NCI-H774 (cell line): ENCODE data around the gene SERINC4.
"Not testable (repeated sequence)": the region's sequence is repeated elsewhere in the genome, so short reads cannot be mapped to it uniquely, and the experiment has no call there.

Experiments used
- DNase-seq: peaks from one replicate; lab custom pipeline; 2025; lab: John Stamatoyannopoulos, UW

SERINC4 gene

GRCh38 chr15:43799945-43800285 lies at the start of gene SERINC4:
Gene SERINC4, minus strand, starts transcription at chr15:43800220. Its CDS starts 234 bp downstream, at chr15:43799986.
- DNase-seq, result no peak

- no peak for DNase-seq
Observed at GRCh38 chr15:43845421-43845820, 45.4 kb upstream of the SERINC4 start.

GRCh38 chr15:43832485-43832884 lies 32.5 kb upstream of the SERINC4 start:
- DNase-seq, result not testable (repeated sequence)

GRCh38 chr15:43831519-43832052 lies 31.6 kb upstream of the SERINC4 start:
- DNase-seq, result not testable (repeated sequence)

- not testable (repeated sequence) for DNase-seq
Observed at GRCh38 chr15:43830691-43831275, 30.8 kb upstream of the SERINC4 start.

- DNase-seq, result not testable (repeated sequence)
Observed at GRCh38 chr15:43829951-43830540, 30.0 kb upstream of the SERINC4 start.

GRCh38 chr15:43828061-43828657 lies 28.1 kb upstream of the SERINC4 start:
- DNase-seq, result no peak

GRCh38 chr15:43826508-43827341 lies 26.7 kb upstream of the SERINC4 start, which contains the start of gene WDR76:
Gene WDR76, plus strand, starts transcription at chr15:43827002. Its CDS starts 31 bp downstream, at chr15:43827033.
- DNase-seq, result peak; percentile 83

- DNase-seq, result no peak
Observed at GRCh38 chr15:43826029-43826507, 26.0 kb upstream of the SERINC4 start.

GRCh38 chr15:43825305-43825704 lies 25.3 kb upstream of the SERINC4 start:
- not testable (repeated sequence) for DNase-seq

GRCh38 chr15:43824302-43825246 lies 24.6 kb upstream of the SERINC4 start, which contains the start of gene MFAP1:
Gene MFAP1, minus strand, starts transcription at chr15:43824690. Its CDS starts 121 bp downstream, at chr15:43824569.
- DNase-seq, result peak; percentile 96

GRCh38 chr15:43821505-43821904 lies 21.5 kb upstream of the SERINC4 start:
- DNase-seq, result no peak

GRCh38 chr15:43815064-43815463 lies 15.0 kb upstream of the SERINC4 start:
- DNase-seq, result not testable (repeated sequence)

GRCh38 chr15:43808960-43809678 lies 9.1 kb upstream of the SERINC4 start:
- DNase-seq, result no peak

- no peak for DNase-seq
Observed at GRCh38 chr15:43808435-43808950, 8.5 kb upstream of the SERINC4 start.

GRCh38 chr15:43802676-43803075 lies 2.7 kb upstream of the SERINC4 start:
- DNase-seq, result not testable (repeated sequence)

- DNase-seq, result peak; percentile 83
Observed at GRCh38 chr15:43800286-43801141, 494 bp upstream of the SERINC4 start, which contains the start of gene HYPK. Gene HYPK, plus strand, starts transcription at chr15:43800599. Its CDS starts 24 bp downstream, at chr15:43800623.

GRCh38 chr15:43799209-43799944 lies 643 bp downstream of the SERINC4 start:
- peak; percentile 30 for DNase-seq
